ENCODE results near the gene TARP.

TARP gene

DNA sequence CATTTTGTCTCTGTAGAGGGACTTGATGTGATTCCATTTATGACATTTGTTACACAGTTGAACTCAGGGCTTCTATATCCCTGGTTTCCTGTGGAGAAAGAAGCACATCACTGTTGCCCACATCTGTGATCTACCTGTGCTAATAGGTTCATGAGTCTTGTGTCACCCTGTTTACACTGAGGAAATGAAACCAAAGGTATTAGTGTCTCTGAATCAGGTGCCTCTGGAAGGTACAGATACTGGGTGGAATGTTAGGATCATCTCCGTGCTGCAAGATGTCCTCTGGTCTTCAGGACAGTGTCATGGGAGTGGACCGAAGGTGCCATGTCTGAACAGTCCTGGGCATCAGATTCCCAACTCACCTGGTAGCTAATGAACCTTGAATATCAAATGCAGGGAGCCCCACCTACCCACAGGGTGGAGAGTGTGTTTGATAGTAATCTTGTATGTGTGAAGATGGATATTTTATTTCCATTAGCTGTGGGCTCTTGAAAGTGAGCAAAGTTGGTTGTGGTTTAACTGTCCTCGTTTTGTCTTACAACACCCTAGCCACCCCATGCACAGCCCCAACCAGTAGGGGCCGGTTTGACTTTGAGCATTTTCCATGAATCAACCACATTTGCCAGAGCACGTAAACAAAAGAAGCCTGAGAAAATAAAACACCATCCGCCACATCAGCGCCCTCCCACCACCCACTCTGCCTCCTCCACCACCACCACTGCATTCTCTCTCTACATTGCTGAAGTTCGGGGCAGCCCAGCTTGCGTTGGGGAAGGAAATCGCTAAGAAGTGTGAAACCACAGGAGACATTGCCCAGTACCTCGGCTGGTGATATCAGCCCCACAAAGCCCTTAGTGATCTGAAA, 40.7 kb downstream of the TARP start:
- no peaks in the 10 kb centered on the region for H3K27me3 ChIP-seq (ENCODE audit: low read length)
- H3K4me3 ChIP-seq (ENCODE audit: low read length): no peak overlapping the region
- H2AFZ ChIP-seq (ENCODE audit: low read length): no peak overlapping the region
- H3K36me3 ChIP-seq (ENCODE audit: insufficient read depth, low read length): peaks cover 6% of the 10 kb centered on the region; the same call in 1 of the 2 replicates
- H3K9me2 ChIP-seq (replicated peaks; ENCODE audit: insufficient read depth, low read length): no peaks in the 10 kb centered on the region
- no peak for DNase-seq
- H3K4me2 ChIP-seq (ENCODE audit: low read depth, low read length, poor library complexity, severe bottlenecking): no peak overlapping the region
- H3K9ac ChIP-seq (ENCODE audit: low read length): no peak overlapping the region
- no peak overlapping the region for H3K27ac ChIP-seq (ENCODE audit: low read length)
- no peaks in the 10 kb centered on the region for H3K9me3 ChIP-seq (ENCODE audit: low read length)
- no peaks in the 10 kb centered on the region for H4K20me1 ChIP-seq (ENCODE audit: insufficient read depth, low read depth, low read length)
- H3K4me1 ChIP-seq (ENCODE audit: low read length): no peaks in the 10 kb centered on the region
- H3K79me2 ChIP-seq (ENCODE audit: low read length): no peaks in the 10 kb centered on the region

DNA sequence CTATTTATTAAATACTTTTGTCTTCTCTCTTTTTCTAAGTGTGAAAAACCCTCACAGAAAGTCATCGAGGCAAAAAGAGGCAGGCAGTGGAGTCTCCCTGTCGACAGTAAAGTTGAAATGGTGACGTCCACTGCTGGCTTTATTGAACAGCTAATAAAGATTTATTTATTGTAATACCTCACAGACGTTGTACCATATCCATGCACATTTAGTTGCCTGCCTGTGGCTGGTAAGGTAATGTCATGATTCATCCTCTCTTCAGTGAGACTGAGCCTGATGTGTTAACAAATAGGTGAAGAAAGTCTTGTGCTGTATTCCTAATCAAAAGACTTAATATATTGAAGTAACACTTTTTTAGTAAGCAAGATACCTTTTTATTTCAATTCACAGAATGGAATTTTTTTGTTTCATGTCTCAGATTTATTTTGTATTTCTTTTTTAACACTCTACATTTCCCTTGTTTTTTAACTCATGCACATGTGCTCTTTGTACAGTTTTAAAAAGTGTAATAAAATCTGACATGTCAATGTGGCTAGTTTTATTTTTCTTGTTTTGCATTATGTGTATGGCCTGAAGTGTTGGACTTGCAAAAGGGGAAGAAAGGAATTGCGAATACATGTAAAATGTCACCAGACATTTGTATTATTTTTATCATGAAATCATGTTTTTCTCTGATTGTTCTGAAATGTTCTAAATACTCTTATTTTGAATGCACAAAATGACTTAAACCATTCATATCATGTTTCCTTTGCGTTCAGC, 43.4 kb downstream of the TARP start:
- H3K9me2 ChIP-seq (replicated peaks; ENCODE audit: insufficient read depth, low read length): no peaks in the 10 kb centered on the region
- H3K4me3 ChIP-seq (ENCODE audit: low read length): no peak overlapping the region
- H3K9me3 ChIP-seq (ENCODE audit: low read length): no peaks in the 10 kb centered on the region
- H3K79me2 ChIP-seq (ENCODE audit: low read length): no peaks in the 10 kb centered on the region
- H3K4me1 ChIP-seq (ENCODE audit: low read length): no peaks in the 10 kb centered on the region
- no peak overlapping the region for H3K4me2 ChIP-seq (ENCODE audit: low read depth, low read length, poor library complexity, severe bottlenecking)
- H2AFZ ChIP-seq (ENCODE audit: low read length): no peak overlapping the region
- H3K27me3 ChIP-seq (ENCODE audit: low read length): no peaks in the 10 kb centered on the region
- H3K27ac ChIP-seq (ENCODE audit: low read length): no peak overlapping the region
- H3K9ac ChIP-seq (ENCODE audit: low read length): no peak overlapping the region
- H4K20me1 ChIP-seq (ENCODE audit: insufficient read depth, low read depth, low read length): no peaks in the 10 kb centered on the region
- H3K36me3 ChIP-seq (ENCODE audit: insufficient read depth, low read length): peaks cover 6% of the 10 kb centered on the region; the same call in 1 of the 2 replicates
- no peak for DNase-seq

DNA sequence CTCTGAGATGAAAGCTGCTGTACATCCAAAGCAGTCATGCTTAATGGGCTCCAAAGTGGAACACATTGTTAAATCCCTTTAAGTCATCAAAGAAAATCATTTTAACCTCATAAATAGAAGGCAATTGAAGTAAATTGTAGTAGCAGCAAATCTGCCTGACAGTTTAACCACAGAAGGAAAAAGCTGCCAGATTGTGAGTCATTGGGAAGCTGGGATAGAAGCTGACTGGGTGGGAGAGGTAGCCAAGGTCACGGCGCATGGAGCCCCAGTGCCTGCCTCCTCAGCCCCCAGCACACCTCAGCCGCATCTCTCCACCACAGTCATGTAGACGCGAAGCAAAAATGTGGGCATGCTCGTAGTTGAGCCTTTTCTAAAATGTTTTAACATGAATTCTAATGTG, 44.0 kb downstream of the TARP start:
- no peak for DNase-seq
- Histone ChIP-seq H3K9me3 (ENCODE audit: low read length) (no peaks in the 10 kb centered on the region), H3K9me2 (replicated peaks; ENCODE audit: insufficient read depth, low read length) (no peaks in the 10 kb centered on the region), H3K4me1 (ENCODE audit: low read length) (no peaks in the 10 kb centered on the region), H3K36me3 (ENCODE audit: insufficient read depth, low read length) (peaks cover 6% of the 10 kb centered on the region; the same call in 1 of the 2 replicates), H3K9ac (ENCODE audit: low read length) (no peak overlapping the region), H4K20me1 (ENCODE audit: insufficient read depth, low read depth, low read length) (no peaks in the 10 kb centered on the region), H3K4me3 (ENCODE audit: low read length) (no peak overlapping the region), H3K4me2 (ENCODE audit: low read depth, low read length, poor library complexity, severe bottlenecking) (no peak overlapping the region), H3K27ac (ENCODE audit: low read length) (no peak overlapping the region), H3K79me2 (ENCODE audit: low read length) (no peaks in the 10 kb centered on the region), H3K27me3 (ENCODE audit: low read length) (no peaks in the 10 kb centered on the region), H2AFZ (ENCODE audit: low read length) (no peak overlapping the region)

GRCh38 chr7:38224392-38224791, 49.0 kb downstream of the TARP start:
- Histone ChIP-seq H3K4me1 (ENCODE audit: low read length) (no peaks in the 10 kb centered on the region), H4K20me1 (ENCODE audit: insufficient read depth, low read depth, low read length) (no peaks in the 10 kb centered on the region), H3K27ac (ENCODE audit: low read length) (no peak overlapping the region), H3K9me3 (ENCODE audit: low read length) (no peaks in the 10 kb centered on the region), H3K4me2 (ENCODE audit: low read depth, low read length, poor library complexity, severe bottlenecking) (no peak overlapping the region), H3K79me2 (ENCODE audit: low read length) (no peaks in the 10 kb centered on the region), H2AFZ (ENCODE audit: low read length) (no peak overlapping the region), H3K9ac (ENCODE audit: low read length) (no peak overlapping the region), H3K36me3 (ENCODE audit: insufficient read depth, low read length) (peaks cover 10% of the 10 kb centered on the region; the same call in 1 of the 2 replicates), H3K27me3 (ENCODE audit: low read length) (no peaks in the 10 kb centered on the region), H3K4me3 (ENCODE audit: low read length) (no peak overlapping the region), H3K9me2 (replicated peaks; ENCODE audit: insufficient read depth, low read length) (no peaks in the 10 kb centered on the region)
- DNase-seq: peak; percentile 39

DNA sequence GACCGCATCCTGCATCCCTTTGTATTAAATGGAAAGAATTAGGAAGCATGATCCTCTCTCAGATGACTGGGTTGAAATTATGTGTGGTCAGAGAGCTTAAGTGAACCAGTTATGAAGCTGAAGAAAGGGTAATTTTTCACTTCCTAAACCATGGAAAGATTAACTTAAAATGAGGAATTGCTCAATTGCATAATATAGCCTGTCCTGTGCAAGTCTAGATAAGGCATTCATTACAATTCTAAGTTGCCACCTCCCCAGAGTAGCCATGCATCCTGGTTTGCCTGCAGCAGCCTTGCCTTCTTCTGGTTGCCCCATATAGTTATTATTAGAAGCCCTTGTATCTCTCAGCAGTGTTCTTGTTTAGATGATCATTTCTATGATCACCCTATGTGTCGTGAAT, 50.1 kb downstream of the TARP start:
- peak; percentile 32 for DNase-seq
- no peaks in the 10 kb centered on the region for H4K20me1 ChIP-seq (ENCODE audit: insufficient read depth, low read depth, low read length)
- H3K4me2 ChIP-seq (ENCODE audit: low read depth, low read length, poor library complexity, severe bottlenecking): no peak overlapping the region
- H3K4me1 ChIP-seq (ENCODE audit: low read length): no peaks in the 10 kb centered on the region
- no peak overlapping the region for H3K9ac ChIP-seq (ENCODE audit: low read length)
- no peak overlapping the region for H3K4me3 ChIP-seq (ENCODE audit: low read length)
- H3K36me3 ChIP-seq (ENCODE audit: insufficient read depth, low read length): peaks cover 7% of the 10 kb centered on the region; the same call in 1 of the 2 replicates
- H3K9me3 ChIP-seq (ENCODE audit: low read length): no peaks in the 10 kb centered on the region
- no peak overlapping the region for H3K27ac ChIP-seq (ENCODE audit: low read length)
- no peak overlapping the region for H2AFZ ChIP-seq (ENCODE audit: low read length)
- H3K27me3 ChIP-seq (ENCODE audit: low read length): no peaks in the 10 kb centered on the region
- no peaks in the 10 kb centered on the region for H3K9me2 ChIP-seq (replicated peaks; ENCODE audit: insufficient read depth, low read length)
- no peaks in the 10 kb centered on the region for H3K79me2 ChIP-seq (ENCODE audit: low read length)

GRCh38 chr7:38222481-38223096, 50.8 kb downstream of the TARP start:
- no peak overlapping the region for H3K4me3 ChIP-seq (ENCODE audit: low read length)
- peaks cover 4% of the 10 kb centered on the region; the same call in 1 of the 2 replicates for H3K36me3 ChIP-seq (ENCODE audit: insufficient read depth, low read length)
- H3K4me1 ChIP-seq (ENCODE audit: low read length): no peaks in the 10 kb centered on the region
- H3K9me3 ChIP-seq (ENCODE audit: low read length): no peaks in the 10 kb centered on the region
- H3K27ac ChIP-seq (ENCODE audit: low read length): no peak overlapping the region
- DNase-seq: peak; percentile 84
- no peak overlapping the region for H3K4me2 ChIP-seq (ENCODE audit: low read depth, low read length, poor library complexity, severe bottlenecking)
- no peaks in the 10 kb centered on the region for H3K79me2 ChIP-seq (ENCODE audit: low read length)
- H2AFZ ChIP-seq (ENCODE audit: low read length): no peak overlapping the region
- no peaks in the 10 kb centered on the region for H3K9me2 ChIP-seq (replicated peaks; ENCODE audit: insufficient read depth, low read length)
- H3K9ac ChIP-seq (ENCODE audit: low read length): no peak overlapping the region
- no peaks in the 10 kb centered on the region for H4K20me1 ChIP-seq (ENCODE audit: insufficient read depth, low read depth, low read length)
- H3K27me3 ChIP-seq (ENCODE audit: low read length): no peaks in the 10 kb centered on the region

- Histone ChIP-seq H3K4me1 (ENCODE audit: low read length) (no peaks in the 10 kb centered on the region), H3K36me3 (ENCODE audit: insufficient read depth, low read length) (peaks cover 4% of the 10 kb centered on the region; the same call in 1 of the 2 replicates), H3K4me3 (ENCODE audit: low read length) (no peak overlapping the region), H3K9ac (ENCODE audit: low read length) (no peak overlapping the region), H4K20me1 (ENCODE audit: insufficient read depth, low read depth, low read length) (no peaks in the 10 kb centered on the region), H3K27me3 (ENCODE audit: low read length) (no peaks in the 10 kb centered on the region), H3K4me2 (ENCODE audit: low read depth, low read length, poor library complexity, severe bottlenecking) (no peak overlapping the region), H3K27ac (ENCODE audit: low read length) (no peak overlapping the region), H3K79me2 (ENCODE audit: low read length) (no peaks in the 10 kb centered on the region), H2AFZ (ENCODE audit: low read length) (no peak overlapping the region), H3K9me2 (replicated peaks; ENCODE audit: insufficient read depth, low read length) (no peaks in the 10 kb centered on the region), H3K9me3 (ENCODE audit: low read length) (no peaks in the 10 kb centered on the region)
- no peak for DNase-seq
These were observed 53.0 kb downstream of the TARP start for GRCh38 chr7:38220452-38220851.

DNA sequence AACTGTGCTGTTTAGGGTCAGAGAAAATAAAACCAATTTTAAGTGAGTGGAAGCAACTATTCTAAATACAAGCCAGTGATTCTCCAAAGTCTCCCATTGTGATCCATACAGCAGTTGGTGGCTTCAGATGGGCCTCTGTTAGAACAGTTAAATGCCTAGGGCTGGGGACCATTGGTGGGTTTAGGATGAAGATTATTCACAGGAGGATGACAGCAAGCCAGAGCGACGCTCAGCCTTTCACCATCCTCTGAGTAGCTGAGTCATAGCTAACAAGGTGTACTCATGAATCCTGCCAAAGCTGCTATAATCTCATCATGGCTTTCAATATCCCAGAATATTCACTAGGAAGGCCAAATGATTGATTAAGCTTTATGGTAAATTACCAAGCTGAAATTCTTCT, 55.8 kb downstream of the TARP start:
- Histone ChIP-seq H4K20me1 (ENCODE audit: insufficient read depth, low read depth, low read length) (no peaks in the 10 kb centered on the region), H3K27me3 (ENCODE audit: low read length) (no peaks in the 10 kb centered on the region), H3K4me1 (ENCODE audit: low read length) (no peaks in the 10 kb centered on the region), H3K9me3 (ENCODE audit: low read length) (no peaks in the 10 kb centered on the region), H3K9me2 (replicated peaks; ENCODE audit: insufficient read depth, low read length) (no peaks in the 10 kb centered on the region), H3K4me2 (ENCODE audit: low read depth, low read length, poor library complexity, severe bottlenecking) (no peak overlapping the region), H3K9ac (ENCODE audit: low read length) (no peak overlapping the region), H3K4me3 (ENCODE audit: low read length) (no peak overlapping the region), H3K79me2 (ENCODE audit: low read length) (no peaks in the 10 kb centered on the region), H2AFZ (ENCODE audit: low read length) (no peak overlapping the region), H3K27ac (ENCODE audit: low read length) (no peak overlapping the region), H3K36me3 (ENCODE audit: insufficient read depth, low read length) (peaks cover 4% of the 10 kb centered on the region; the same call in 1 of the 2 replicates)
- DNase-seq: no peak
